Neural cell (in vitro differentiated cells): ENCODE measurements around the gene SLC11A1.

Source experiments
- CTCF ChIP-seq: fragments of 450-650 bp; IDR thresholded peaks from 2 replicates; pipeline ENCODE4 v1.5.1; 2014; ENCODE audit warnings: antibody characterized with exemption, mild to moderate bottlenecking, moderate library complexity; ENCODE audit not compliant: poor library complexity, severe bottlenecking
- EP300 ChIP-seq: fragments of 450-650 bp; conservative IDR thresholded peaks from 2 replicates; pipeline ENCODE4 v1.6.1; 2014; ENCODE audit warnings: antibody characterized with exemption, mild to moderate bottlenecking, moderate library complexity; ENCODE audit not compliant: poor library complexity, severe bottlenecking
- EZH2 ChIP-seq: fragments of 200-600, 300-800 bp; shearing (Covaris generic), sonication (generic); IDR thresholded peaks from 2 replicates; pipeline ENCODE4 v1.6.1; 2014; ENCODE audit warnings: antibody characterized with exemption, low read length, borderline replicate concordance, mild to moderate bottlenecking; ENCODE audit not compliant: insufficient read depth, poor library complexity, severe bottlenecking
- POLR2AphosphoS5 ChIP-seq: IDR thresholded peaks from 2 replicates; pipeline ENCODE4 v1.6.1; 2012
- RAD21 ChIP-seq: fragments of 450-650 bp; conservative IDR thresholded peaks from 2 replicates; pipeline ENCODE4 v1.6.1; 2014; ENCODE audit warnings: antibody characterized with exemption, mild to moderate bottlenecking, moderate library complexity
- REST ChIP-seq: IDR thresholded peaks from 2 replicates; pipeline ENCODE4 v1.6.1; 2012; ENCODE audit warnings: borderline replicate concordance
- SMC3 ChIP-seq: fragments of 450-650 bp; conservative IDR thresholded peaks from 2 replicates; pipeline ENCODE4 v1.6.1; 2014; ENCODE audit warnings: antibody characterized with exemption, mild to moderate bottlenecking, moderate library complexity; ENCODE audit not compliant: poor library complexity
- TAF1 ChIP-seq: IDR thresholded peaks from 2 replicates; pipeline ENCODE4 v1.6.1; 2012; ENCODE audit warnings: low read depth

DNA sequence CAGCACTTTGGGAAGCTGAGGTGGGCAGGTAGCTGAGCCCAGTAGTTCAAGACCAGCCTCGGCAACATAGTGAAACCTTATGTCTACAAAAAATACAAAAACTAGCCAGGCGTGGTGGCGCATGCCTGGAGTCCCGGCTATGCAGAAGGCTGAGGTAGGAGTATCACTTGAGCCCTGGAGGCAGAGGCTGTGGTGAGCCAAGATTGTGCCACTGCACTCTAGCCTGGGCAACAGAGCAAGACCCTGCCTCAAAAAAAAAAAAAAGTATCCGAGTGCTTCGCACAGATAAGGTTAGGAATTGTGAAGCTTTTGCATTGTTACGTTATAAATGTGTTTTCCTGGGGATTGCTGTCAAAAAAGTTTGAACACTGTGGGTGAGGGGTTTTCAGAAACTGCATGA is 21.7 kb downstream of the SLC11A1 start:
- TF ChIP-seq RAD21: no peak
- no peak for TF ChIP-seq EP300
- TF ChIP-seq CTCF: no peak
- TF ChIP-seq POLR2AphosphoS5: no peak
- no peak for TF ChIP-seq SMC3
- no peak for TF ChIP-seq EZH2
- TF ChIP-seq REST: no peak
- TF ChIP-seq TAF1: no peak
